ENCODE measurements around the gene ASZ1.

The ASZ1 gene

DNA sequence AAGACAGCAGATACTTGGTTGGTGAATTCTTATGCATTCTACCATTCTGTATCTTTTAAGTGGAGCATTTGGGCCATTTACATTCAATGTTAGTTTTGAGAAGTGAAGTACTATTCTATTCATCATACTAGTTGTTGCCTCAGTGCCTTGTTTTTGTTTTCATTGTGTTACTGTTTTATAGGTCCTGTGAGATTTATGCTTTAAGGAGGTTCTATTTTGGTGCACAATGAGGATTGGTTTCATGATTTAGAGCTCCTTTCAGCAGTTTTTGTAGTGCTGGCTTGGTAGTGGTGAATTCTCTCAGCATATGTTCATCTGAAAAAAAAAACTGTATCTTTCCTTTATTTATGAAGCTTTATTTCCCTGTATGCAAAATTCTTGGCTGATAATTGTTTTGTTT lies 81.1 kb downstream of the ASZ1 start:
- DNase-seq (ENCODE audit: low spot score): no peak

DNA sequence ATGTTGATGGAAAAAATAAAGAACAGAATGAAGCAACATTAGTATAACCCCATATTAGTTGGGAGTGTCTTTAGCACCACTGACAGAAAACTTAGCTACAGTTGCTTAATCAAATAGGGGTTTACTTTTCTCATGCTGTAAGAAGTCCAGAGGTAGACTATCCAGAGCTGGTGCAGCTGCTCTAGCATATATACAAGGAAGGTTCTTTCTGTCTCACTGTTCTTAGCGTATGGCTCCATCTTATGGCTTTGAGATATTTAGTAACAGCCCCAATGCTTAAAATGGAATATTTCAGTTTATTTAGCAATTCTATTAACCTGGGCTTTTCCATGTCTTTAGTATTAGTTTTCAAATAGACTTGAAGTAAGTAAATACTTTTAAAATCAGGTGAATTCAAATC lies 89.3 kb downstream of the ASZ1 start:
- no peak for DNase-seq (ENCODE audit: low spot score)

GRCh38 chr7:117333168-117333567 lies 94.1 kb downstream of the ASZ1 start:
- no peak for DNase-seq (ENCODE audit: low spot score)

DNA sequence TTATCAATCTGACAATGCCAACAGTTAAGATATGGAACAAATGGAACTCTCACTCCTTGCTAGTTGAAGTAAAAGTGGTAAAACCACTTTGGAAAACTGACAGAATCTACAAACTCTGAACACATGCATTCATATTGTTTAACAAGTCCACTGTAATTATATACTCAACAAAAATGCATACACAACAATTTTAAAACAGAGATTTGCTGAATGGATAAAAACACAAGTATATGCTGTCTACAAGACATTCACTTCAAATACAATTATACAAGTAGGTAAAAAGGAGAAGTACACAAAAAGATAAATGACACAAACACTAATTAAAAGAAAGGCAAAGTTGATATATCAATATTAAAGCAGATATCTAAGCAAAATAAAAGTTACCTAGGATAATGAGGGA lies 95.3 kb downstream of the ASZ1 start:
- no peak for DNase-seq (ENCODE audit: low spot score)

DNA sequence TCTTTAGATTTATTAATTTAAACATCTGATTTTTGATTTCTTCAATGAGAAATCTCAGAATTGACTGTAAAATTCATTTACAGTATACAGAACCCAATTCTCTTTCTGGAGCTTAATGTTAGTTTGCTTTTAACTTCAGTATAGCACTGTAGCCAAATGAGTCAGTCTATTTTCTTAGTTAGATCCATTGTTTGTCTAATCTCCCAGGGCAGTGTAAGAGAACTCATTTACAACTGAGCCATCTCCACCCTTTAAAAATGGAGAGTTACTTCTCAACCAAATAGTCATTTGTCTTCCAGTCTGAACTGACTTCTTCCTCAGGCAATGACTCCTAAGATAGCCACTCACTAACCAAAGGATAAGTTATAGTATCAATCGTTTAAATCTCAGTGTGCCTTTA lies 101.5 kb downstream of the ASZ1 start:
- no peak for DNase-seq (ENCODE audit: low spot score)

DNA sequence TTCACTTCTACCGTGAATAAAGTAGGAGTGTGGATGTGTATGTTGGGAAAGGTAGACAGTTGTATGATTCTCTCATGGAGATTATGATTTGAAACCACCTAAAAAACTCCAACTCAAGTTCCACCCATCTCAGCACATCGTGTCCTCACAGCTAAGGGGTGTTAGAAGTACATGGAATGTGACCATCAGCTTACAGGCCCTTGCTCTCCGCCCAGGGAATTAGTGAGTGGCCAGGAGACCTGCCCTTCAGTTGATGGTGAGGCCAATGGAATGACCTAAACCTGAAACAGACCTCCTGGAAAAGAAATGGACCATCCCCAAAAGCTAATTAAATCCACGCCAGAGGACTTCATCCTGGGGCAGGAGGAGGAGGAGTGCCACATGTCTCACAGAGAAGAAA lies 102.3 kb downstream of the ASZ1 start:
- DNase-seq (ENCODE audit: low spot score): no peak

GRCh38 chr7:117323851-117324711 lies 103.2 kb downstream of the ASZ1 start:
- no peak for DNase-seq (ENCODE audit: low spot score)

GRCh38 chr7:117323305-117323850 lies 103.9 kb downstream of the ASZ1 start:
- no peak for DNase-seq (ENCODE audit: low spot score)

- no peak for DNase-seq (ENCODE audit: low spot score)
Measured at GRCh38 chr7:117322741-117323304, 104.5 kb downstream of the ASZ1 start, which contains the start of gene WNT2. Gene WNT2 (minus strand): TSS chr7:117323058. CDS start chr7:117322989, 69 bp downstream.

DNA sequence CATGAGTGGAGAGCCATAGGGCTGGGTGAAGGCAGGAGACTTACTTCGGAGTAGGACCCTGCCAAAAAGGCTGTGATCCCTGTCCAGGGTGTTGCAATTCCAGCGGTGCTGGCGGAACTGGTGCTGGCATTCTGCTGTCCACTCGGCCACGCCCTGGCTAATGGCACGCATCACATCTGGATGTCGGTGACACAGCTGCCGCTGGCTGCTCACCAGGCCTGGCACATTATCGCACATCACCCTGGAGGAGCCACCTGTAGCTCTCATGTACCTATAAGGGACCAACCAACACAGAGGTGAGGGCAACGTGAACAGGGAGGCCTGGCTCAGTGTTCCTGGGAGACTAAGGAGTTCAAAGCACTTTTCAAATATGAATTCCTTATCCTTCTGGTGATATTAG lies 106.8 kb downstream of the ASZ1 start:
- DNase-seq (ENCODE audit: low spot score): no peak

DNA sequence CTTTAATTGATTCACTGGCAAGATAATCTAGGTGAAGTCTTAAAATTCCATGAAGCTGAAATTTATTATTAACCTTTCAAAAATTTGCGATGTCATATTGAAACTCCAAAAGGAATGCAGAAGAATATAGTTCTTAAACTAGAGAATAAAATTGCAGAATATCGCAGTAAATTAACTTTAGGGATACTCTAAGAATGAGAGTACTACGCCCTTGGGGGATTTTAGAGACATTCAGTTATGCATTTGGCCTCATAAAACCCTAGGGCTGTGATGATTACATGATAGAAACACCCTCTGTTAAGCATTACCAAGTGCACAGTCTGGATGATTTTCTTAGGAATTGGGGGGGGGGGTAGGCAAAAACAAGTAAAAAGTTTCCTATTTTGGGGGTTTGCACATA lies 108.1 kb downstream of the ASZ1 start:
- DNase-seq (ENCODE audit: low spot score): no peak

- DNase-seq (ENCODE audit: low spot score): no peak
Measured at GRCh38 chr7:117313582-117313981, 113.7 kb downstream of the ASZ1 start.
